A549 (cell line): ENCODE results near the gene L3MBTL2. TPM values are rescaled to one million over a fixed set of nuclear protein-coding genes. Genes with fewer than 3 reads are reported as not detected.

Experiments used
- ATAC-seq, 2 experiments: fragments of 200-7000 bp in 1 of 2; fragments of >200 bp in 1 of 2; cut with Nextera tagmentation in 1 of 2; cut with Tn5 transposase in 1 of 2; 3 replicates each; pipeline versions ENCODE4 v1.8.0 to v1.9.1; 2018 to 2020; ENCODE audit warnings: mild to moderate bottlenecking in 1 of 2, moderate library complexity in 1 of 2
- CTCF ChIA-PET: fragments of 300-600 bp; sonication (Branson Sonifier 250); formaldehyde crosslinking; extraction: SDS; loops from one replicate; lab custom pipeline; 2021; ENCODE audit warnings: antibody characterized with exemption, inconsistent platforms; lab: Yijun Ruan, JAX
- POLR2A ChIA-PET: fragments of 350-600 bp; formaldehyde crosslinking; extraction: SDS; loops from one replicate; lab custom pipeline; 2021; ENCODE audit warnings: antibody characterized with exemption, inconsistent platforms; lab: Yijun Ruan, JAX
- DNase-seq, 2 experiments: peaks; one replicate each; pipeline versions ENCODE4 v3.0.0 to v3.0.0-alpha.2; 2011 to 2016; ENCODE audit warnings: low read depth in 1 of 2, low spot score in 1 of 2
- FAIRE-seq: peaks from 2 replicates; lab custom pipeline; 2011; peaks lifted over from hg19 to GRCh38; lab: Jason Lieb, UNC
- H3K27ac ChIP-seq, 2 experiments: fragments of >200 bp; sonication (Bioruptor Twin); formaldehyde crosslinking; 3 replicates each; pipeline ENCODE4 v1.5.1; 2016 to 2017
- H3K4me1 ChIP-seq: fragments of >200 bp; sonication (Bioruptor Twin); formaldehyde crosslinking; 3 replicates; pipeline ENCODE4 v1.6.1; 2016
- H3K4me2 ChIP-seq: fragments of >200 bp; sonication (Bioruptor Twin); formaldehyde crosslinking; 3 replicates; pipeline ENCODE4 v1.6.1; 2016
- H3K4me3 ChIP-seq: fragments of >200 bp; sonication (Bioruptor Twin); formaldehyde crosslinking; 3 replicates; pipeline ENCODE4 v1.5.1; 2016
- H3K9me3 ChIP-seq: fragments of >200 bp; sonication (Bioruptor Twin); formaldehyde crosslinking; 3 replicates; pipeline ENCODE4 v1.6.1; 2016
- BHLHE40 ChIP-seq: IDR thresholded peaks from 2 replicates; pipeline ENCODE4 v1.6.1; 2012; ENCODE audit warnings: low read depth, low read length, inconsistent platforms
- CHD2 ChIP-seq: fragments of 150-350 bp; IDR thresholded peaks from 2 replicates; pipeline ENCODE4 v1.6.1; 2014; ENCODE audit warnings: low read length; ENCODE audit not compliant: partially characterized antibody
- CHD4 ChIP-seq: fragments of 200-600 bp; sonication (generic); IDR thresholded peaks from 2 replicates; pipeline ENCODE4 v1.6.1; 2016; ENCODE audit warnings: antibody characterized with exemption, mild to moderate bottlenecking, borderline replicate concordance
- CTCF ChIP-seq: fragments of >200 bp; sonication (Bioruptor Twin); formaldehyde crosslinking; IDR thresholded peaks from 3 replicates; pipeline ENCODE4 v1.5.1; 2016
- E2F6 ChIP-seq: IDR thresholded peaks from 2 replicates; pipeline ENCODE4 v1.6.1; 2012; ENCODE audit warnings: low read depth, borderline replicate concordance
- EHF ChIP-seq: fragments of 250-450 bp; sonication (Bioruptor Pico); IDR thresholded peaks from 2 replicates; pipeline ENCODE4 v1.5.0; 2020; ENCODE audit warnings: mild to moderate bottlenecking
- EP300 ChIP-seq, 2 experiments: fragments of >200 bp; sonication (Bioruptor Twin); formaldehyde crosslinking; IDR thresholded peaks; 2 replicates in 1 of 2; 3 replicates in 1 of 2; pipeline ENCODE4 v1.6.1; 2016 to 2017
- FOSB ChIP-seq: fragments of 250-450 bp; sonication (Bioruptor Pico); IDR thresholded peaks from 2 replicates; pipeline ENCODE4 v1.5.0; 2020; ENCODE audit warnings: mild to moderate bottlenecking, moderate library complexity
- FOSL2 ChIP-seq, 2 experiments: fragments of 450-650 bp in 1 of 2; fragments of >200 bp in 1 of 2; sonication (Bioruptor Twin) in 1 of 2; formaldehyde crosslinking; IDR thresholded peaks; 2 replicates each; pipeline versions ENCODE4 v1.5.0 to v1.6.1; 2016 to 2020; ENCODE audit warnings: mild to moderate bottlenecking in 1 of 2, moderate library complexity in 1 of 2
- HDAC2 ChIP-seq: fragments of 200-600 bp; sonication (generic); IDR thresholded peaks from 2 replicates; pipeline ENCODE4 v1.6.1; 2016
- HES2 ChIP-seq: fragments of >200 bp; sonication (Bioruptor Twin); formaldehyde crosslinking; IDR thresholded peaks from 2 replicates; pipeline ENCODE4 v1.6.1; 2016
- HMGXB4 ChIP-seq: fragments of 250-450 bp; sonication (Bioruptor Pico); IDR thresholded peaks from 2 replicates; pipeline ENCODE4 v1.5.0; 2021; ENCODE audit warnings: mild to moderate bottlenecking, moderate library complexity, borderline replicate concordance
- HOXA7 ChIP-seq: fragments of 250-450 bp; sonication (Bioruptor Pico); IDR thresholded peaks from 2 replicates; pipeline ENCODE4 v1.5.0; 2020; ENCODE audit warnings: mild to moderate bottlenecking, moderate library complexity
- HOXB13 ChIP-seq: fragments of 250-450 bp; sonication (Bioruptor Pico); IDR thresholded peaks from 2 replicates; pipeline ENCODE4 v1.5.0; 2020; ENCODE audit warnings: low read depth, mild to moderate bottlenecking, moderate library complexity
- HOXB5 ChIP-seq: fragments of 250-450 bp; sonication (Bioruptor Pico); IDR thresholded peaks from 2 replicates; pipeline ENCODE4 v1.5.0; 2020; ENCODE audit warnings: mild to moderate bottlenecking, moderate library complexity
- JUNB ChIP-seq: fragments of >200 bp; sonication (Bioruptor Twin); formaldehyde crosslinking; IDR thresholded peaks from 2 replicates; pipeline ENCODE4 v1.6.1; 2016
- KDM5A ChIP-seq: fragments of 200-600 bp; sonication (generic); IDR thresholded peaks from 2 replicates; pipeline ENCODE4 v1.6.1; 2016; ENCODE audit warnings: antibody characterized with exemption, mild to moderate bottlenecking
- MAZ ChIP-seq: fragments of 150-350 bp; IDR thresholded peaks from 2 replicates; pipeline ENCODE4 v1.6.1; 2014; ENCODE audit warnings: antibody characterized with exemption, low read depth, low read length, borderline replicate concordance
- NPAS2 ChIP-seq: fragments of 250-450 bp; sonication (Bioruptor Pico); IDR thresholded peaks from 2 replicates; pipeline ENCODE4 v1.8.0; 2022; ENCODE audit warnings: mild to moderate bottlenecking, moderate library complexity, borderline replicate concordance
- POLR2A ChIP-seq: IDR thresholded peaks from 2 replicates; pipeline ENCODE4 v1.6.1; 2012; ENCODE audit warnings: mild to moderate bottlenecking, low read length
- POLR2AphosphoS2 ChIP-seq: conservative IDR thresholded peaks from 2 replicates; pipeline ENCODE4 v1.6.1; 2012; ENCODE audit warnings: low read length, improper control_type of control experiment, inconsistent platforms
- RAD21 ChIP-seq, 2 experiments: fragments of >200 bp in 1 of 2; sonication (Bioruptor Twin) in 1 of 2; formaldehyde crosslinking in 1 of 2; IDR thresholded peaks in 1 of 2; conservative IDR thresholded peaks in 1 of 2; 2 replicates in 1 of 2; 3 replicates in 1 of 2; pipeline ENCODE4 v1.6.1; 2012 to 2018; ENCODE audit warnings: inconsistent platforms in 1 of 2
- RARB ChIP-seq: fragments of 250-450 bp; sonication (Bioruptor Pico); IDR thresholded peaks from 2 replicates; pipeline ENCODE4 v1.8.0; 2021; ENCODE audit warnings: mild to moderate bottlenecking, moderate library complexity
- RCOR1 ChIP-seq: fragments of 150-350 bp; IDR thresholded peaks from 2 replicates; pipeline ENCODE4 v1.6.1; 2014; ENCODE audit warnings: antibody characterized with exemption, low read length, low read depth
- REST ChIP-seq: fragments of 200-600 bp; sonication (generic); IDR thresholded peaks from 2 replicates; pipeline ENCODE4 v1.6.1; 2016; ENCODE audit warnings: antibody characterized with exemption, mild to moderate bottlenecking, moderate library complexity
- SMC3 ChIP-seq: fragments of >200 bp; sonication (Bioruptor Twin); formaldehyde crosslinking; IDR thresholded peaks from 3 replicates; pipeline ENCODE4 v1.6.1; 2018; ENCODE audit warnings: inconsistent platforms
- SREBF2 ChIP-seq: fragments of 450-650 bp; IDR thresholded peaks from 2 replicates; pipeline ENCODE4 v1.6.1; 2014; ENCODE audit warnings: mild to moderate bottlenecking, moderate library complexity
- USF2 ChIP-seq: fragments of 450-650 bp; IDR thresholded peaks from 2 replicates; pipeline ENCODE4 v1.6.1; 2014; ENCODE audit warnings: antibody characterized with exemption
- WGBS: methylation state at CpG from one replicate; pipeline ENCODE4 v1.1.6; 2017; ENCODE audit errors: missing lambda C conversion rate; 5-methylcytosine and 5-hydroxymethylcytosine counted together
- polyA plus RNA-seq, 4 experiments: library from polyadenylated mRNA; depleted of rRNA in 3 of 4; stranded (reverse); fragments of >200 nt; fragmentation: RNase III in 1 of 4; extraction: RNeasy Plus Mini Kit Qiagen cat#74134 plus additional on column Dnase treatment in 1 of 4; gene quantifications; 2 replicates in 3 of 4; 3 replicates in 1 of 4; pipeline ENCODE4 v1.2.3, GENCODE V29; 2011 to 2017

L3MBTL2 gene
- polyA plus RNA-seq, 2 of the 4 experiments (the other 2 are of a cell fraction) = 14.5 to 17.0 TPM

GRCh38 chr22:41204066-41204465, 1.0 kb upstream of the L3MBTL2 start:
- H3K4me2 ChIP-seq = no peak overlapping the region
- no peaks in the 10 kb centered on the region for H3K9me3 ChIP-seq
- H3K4me1 ChIP-seq = no peaks in the 10 kb centered on the region
- no peak overlapping the region for H3K27ac ChIP-seq
- ChIA-PET POLR2A (no interaction called here), CTCF (no interaction called here)
- no peak for ATAC-seq
- no peak overlapping the region for H3K4me3 ChIP-seq
- no peak for FAIRE-seq
- no peak for TF ChIP-seq HOXA7 (CRISPR knock-in tag)
- TF ChIP-seq EP300 (IDR thresholded peaks at IDR 0.05) = no peak
- TF ChIP-seq REST = no peak
- TF ChIP-seq EHF (CRISPR knock-in tag) = no peak
- no peak for TF ChIP-seq CTCF
- no peak for TF ChIP-seq USF2
- no peak for TF ChIP-seq RAD21 (conservative IDR thresholded peaks at IDR 0.05 in 1 of 2, IDR thresholded peaks at IDR 0.05 in 1 of 2)
- no peak for TF ChIP-seq HDAC2
- no peak for TF ChIP-seq POLR2A
- TF ChIP-seq MAZ = no peak
- no peak for TF ChIP-seq SMC3
- no peak for TF ChIP-seq JUNB
- no peak for TF ChIP-seq RARB (CRISPR knock-in tag)
- TF ChIP-seq FOSB (CRISPR knock-in tag) = no peak
- TF ChIP-seq CHD2 = no peak
- TF ChIP-seq HMGXB4 (CRISPR knock-in tag) = no peak
- TF ChIP-seq KDM5A = no peak
- no peak for TF ChIP-seq RCOR1
- no peak for TF ChIP-seq HOXB5
- TF ChIP-seq NPAS2 (CRISPR knock-in tag) = no peak
- 37% methylated on average over 6 of the region's 6 CpGs for WGBS
- no peak for DNase-seq

GRCh38 chr22:41206719-41207118, 1.6 kb downstream of the L3MBTL2 start:
- FAIRE-seq (no peak), DNase-seq (no peak), ATAC-seq (no peak)
- ChIA-PET CTCF (interaction anchor here (0.7 to 1.1 kb wide), 2 partner anchors 11 to 12 kb away, joined by 3 to 6 read pairs; no protein-coding TSS in a partner anchor), POLR2A (interaction anchor here (0.7 kb wide), 1 partner anchor 13 kb away, joined by 3 read pairs; no protein-coding TSS in a partner anchor)
- 96% methylated on average over 9 of the region's 9 CpGs for WGBS
- H3K9me3 ChIP-seq = no peaks in the 10 kb centered on the region
- no peak overlapping the region for H3K4me3 ChIP-seq
- no peak overlapping the region for H3K27ac ChIP-seq
- H3K4me1 ChIP-seq = no peaks in the 10 kb centered on the region
- H3K4me2 ChIP-seq = no peak overlapping the region; the same call in 2 of the 3 replicates
- TF ChIP-seq CHD2 (no peak), HOXB5 (no peak), HDAC2 (no peak), HOXB13 (CRISPR knock-in tag) (no peak), FOSL2 (IDR thresholded peaks at IDR 0.05) (no peak), FOSL2 (CRISPR knock-in tag; IDR thresholded peaks at IDR 0.05) (no peak), MAZ (no peak), BHLHE40 (no peak), EHF (CRISPR knock-in tag) (no peak), CHD4 (no peak), E2F6 (no peak), HES2 (no peak), SREBF2 (no peak), POLR2AphosphoS2 (no peak), HOXA7 (CRISPR knock-in tag) (no peak)
